Breast epithelium (tissue), 3 donors: ENCODE data around the gene PIAS1.

Source experiments
- POLR2A ChIP-seq: fragments of 450-650 bp; IDR thresholded peaks from one replicate; pipeline ENCODE4 v1.6.1; 2016; ENCODE audit warnings: antibody characterized with exemption, mild to moderate bottlenecking, moderate library complexity
- TF ChIP-seq, protein P1 (sequence below), 3 donors: fragments of 450-650 bp; IDR thresholded peaks; one replicate each; pipeline ENCODE4 v1.5.1; 2016 to 2017; ENCODE audit warnings: antibody characterized with exemption in 3 of 3, mild to moderate bottlenecking in 3 of 3, moderate library complexity in 3 of 3

DNA sequence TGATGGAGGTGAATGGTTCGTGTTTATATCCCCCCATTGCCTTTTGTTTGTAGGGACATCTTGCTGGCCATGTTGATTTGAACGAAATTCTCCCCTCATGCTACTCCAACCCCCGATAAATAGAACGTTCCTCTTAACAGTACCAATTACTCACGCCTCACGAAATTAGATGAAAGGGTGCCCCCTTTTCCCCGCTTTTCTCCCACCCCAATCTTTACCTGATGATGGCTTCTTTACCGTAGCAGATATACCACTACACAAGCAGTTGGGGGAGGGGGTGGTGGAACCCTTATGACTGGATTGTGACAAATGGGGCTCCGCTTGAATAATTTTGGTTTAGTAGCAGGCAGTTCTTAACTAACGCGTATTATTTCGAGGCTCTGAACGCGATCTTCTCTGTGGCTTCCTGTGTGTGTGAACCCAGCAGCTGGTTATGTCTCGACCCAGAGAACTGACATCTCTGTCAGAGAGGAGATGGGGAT, 1.1 kb downstream of the PIAS1 start:
- TF ChIP-seq, protein P1, sequence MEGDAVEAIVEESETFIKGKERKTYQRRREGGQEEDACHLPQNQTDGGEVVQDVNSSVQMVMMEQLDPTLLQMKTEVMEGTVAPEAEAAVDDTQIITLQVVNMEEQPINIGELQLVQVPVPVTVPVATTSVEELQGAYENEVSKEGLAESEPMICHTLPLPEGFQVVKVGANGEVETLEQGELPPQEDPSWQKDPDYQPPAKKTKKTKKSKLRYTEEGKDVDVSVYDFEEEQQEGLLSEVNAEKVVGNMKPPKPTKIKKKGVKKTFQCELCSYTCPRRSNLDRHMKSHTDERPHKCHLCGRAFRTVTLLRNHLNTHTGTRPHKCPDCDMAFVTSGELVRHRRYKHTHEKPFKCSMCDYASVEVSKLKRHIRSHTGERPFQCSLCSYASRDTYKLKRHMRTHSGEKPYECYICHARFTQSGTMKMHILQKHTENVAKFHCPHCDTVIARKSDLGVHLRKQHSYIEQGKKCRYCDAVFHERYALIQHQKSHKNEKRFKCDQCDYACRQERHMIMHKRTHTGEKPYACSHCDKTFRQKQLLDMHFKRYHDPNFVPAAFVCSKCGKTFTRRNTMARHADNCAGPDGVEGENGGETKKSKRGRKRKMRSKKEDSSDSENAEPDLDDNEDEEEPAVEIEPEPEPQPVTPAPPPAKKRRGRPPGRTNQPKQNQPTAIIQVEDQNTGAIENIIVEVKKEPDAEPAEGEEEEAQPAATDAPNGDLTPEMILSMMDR (IDR thresholded peaks at IDR 0.05), result no peak
- TF ChIP-seq POLR2A, result no peak
